VCaP (cell line): Measurements from ENCODE around the gene GPX6.
A peak's percentile ranks its signal among the peaks of the same experiment; 100 is the strongest.

Source experiments
- H3K27ac ChIP-seq: fragments of 450-650 bp; 2 replicates; pipeline ENCODE4 v1.5.1; 2017
- TF ChIP-seq, protein P1 (sequence below): fragments of 450-650 bp; conservative IDR thresholded peaks from 2 replicates; pipeline ENCODE4 v1.5.1; 2017; ENCODE audit warnings: mild to moderate bottlenecking, moderate library complexity

The GPX6 gene

DNA sequence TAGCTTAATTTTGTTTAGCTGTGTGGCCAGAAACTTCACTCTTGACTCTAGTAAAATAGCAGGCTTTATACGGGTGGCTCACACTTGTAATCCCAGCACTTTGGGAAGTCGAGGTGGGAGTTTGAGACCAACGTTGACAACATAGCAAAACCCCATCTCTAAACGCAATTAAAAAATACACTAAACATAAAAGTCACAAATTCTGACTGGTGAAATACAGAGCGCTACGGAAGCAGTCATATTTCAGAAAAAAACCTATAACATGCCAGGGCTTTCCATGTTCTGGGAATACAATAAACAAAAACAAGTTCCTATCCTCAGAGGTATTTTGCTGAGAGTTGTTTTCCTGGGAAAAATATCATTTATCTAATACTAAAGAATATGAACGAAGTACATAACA, 47.5 kb downstream of the GPX6 start:
- TF ChIP-seq, protein P1, sequence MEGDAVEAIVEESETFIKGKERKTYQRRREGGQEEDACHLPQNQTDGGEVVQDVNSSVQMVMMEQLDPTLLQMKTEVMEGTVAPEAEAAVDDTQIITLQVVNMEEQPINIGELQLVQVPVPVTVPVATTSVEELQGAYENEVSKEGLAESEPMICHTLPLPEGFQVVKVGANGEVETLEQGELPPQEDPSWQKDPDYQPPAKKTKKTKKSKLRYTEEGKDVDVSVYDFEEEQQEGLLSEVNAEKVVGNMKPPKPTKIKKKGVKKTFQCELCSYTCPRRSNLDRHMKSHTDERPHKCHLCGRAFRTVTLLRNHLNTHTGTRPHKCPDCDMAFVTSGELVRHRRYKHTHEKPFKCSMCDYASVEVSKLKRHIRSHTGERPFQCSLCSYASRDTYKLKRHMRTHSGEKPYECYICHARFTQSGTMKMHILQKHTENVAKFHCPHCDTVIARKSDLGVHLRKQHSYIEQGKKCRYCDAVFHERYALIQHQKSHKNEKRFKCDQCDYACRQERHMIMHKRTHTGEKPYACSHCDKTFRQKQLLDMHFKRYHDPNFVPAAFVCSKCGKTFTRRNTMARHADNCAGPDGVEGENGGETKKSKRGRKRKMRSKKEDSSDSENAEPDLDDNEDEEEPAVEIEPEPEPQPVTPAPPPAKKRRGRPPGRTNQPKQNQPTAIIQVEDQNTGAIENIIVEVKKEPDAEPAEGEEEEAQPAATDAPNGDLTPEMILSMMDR, result no peak
- no peak overlapping the region for H3K27ac ChIP-seq

DNA sequence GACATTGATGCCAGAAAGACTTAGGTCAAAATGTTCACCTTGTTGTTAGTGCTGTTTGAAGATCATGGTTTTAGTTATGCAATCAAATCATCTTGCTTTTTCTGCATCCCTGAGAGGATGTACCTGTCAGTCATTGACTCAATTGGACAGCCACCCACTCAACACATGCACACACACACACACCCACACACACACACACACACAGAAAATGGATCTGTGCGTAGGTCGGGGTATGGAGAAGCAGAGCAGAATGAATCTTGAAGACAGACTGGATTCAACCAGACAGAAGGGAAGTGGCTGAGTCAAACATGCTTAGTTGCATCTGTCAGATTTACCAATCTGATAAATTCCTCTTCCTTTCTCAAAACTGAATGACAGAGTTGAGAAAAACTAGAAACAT, 53.2 kb downstream of the GPX6 start:
- TF ChIP-seq, protein P1, result no peak
- H3K27ac ChIP-seq, result no peak overlapping the region

DNA sequence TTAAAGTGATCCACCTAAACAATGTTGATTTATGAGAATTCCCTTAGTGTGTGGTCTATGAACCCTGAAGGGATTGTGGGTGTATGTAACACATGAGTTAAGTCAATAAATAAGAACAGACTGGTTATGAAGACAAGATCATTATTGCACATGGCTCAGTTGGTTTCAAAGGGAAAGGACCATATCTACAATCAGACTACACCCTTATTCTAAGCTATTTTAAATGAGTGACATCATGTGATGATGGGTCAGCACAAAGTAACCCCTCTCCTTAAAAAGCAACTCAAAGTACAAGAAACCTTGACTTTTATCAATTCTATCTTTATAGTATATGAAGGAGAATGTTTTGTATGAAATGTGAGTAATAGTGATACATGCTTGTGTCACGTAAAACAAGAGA, 57.0 kb downstream of the GPX6 start:
- H3K27ac ChIP-seq, result peak overlapping the region; percentile 88
- TF ChIP-seq, protein P1, result no peak
